GM12878 (cell line): Measurements from ENCODE around the gene RAB32. TPM values are rescaled to one million over a fixed set of nuclear protein-coding genes. Genes with fewer than 3 reads are reported as not detected.

Experiments
- ASH2L ChIP-seq: fragments of 300-600, 200-600 bp; sonication (generic); IDR thresholded peaks from 2 replicates; pipeline ENCODE4 v1.6.1; 2017; ENCODE audit warnings: low read depth, mild to moderate bottlenecking, borderline replicate concordance
- CBFB ChIP-seq: IDR thresholded peaks from 2 replicates; pipeline ENCODE4 v1.6.1; 2016; ENCODE audit warnings: antibody characterized with exemption, low read depth
- CHD4 ChIP-seq: fragments of 200-600 bp; sonication (generic); IDR thresholded peaks from 2 replicates; pipeline ENCODE4 v1.6.1; 2016; ENCODE audit warnings: mild to moderate bottlenecking
- CTCF ChIP-seq, 3 experiments: IDR thresholded peaks in 2 of 3; conservative IDR thresholded peaks in 1 of 3; 2 replicates each; pipeline ENCODE4 v1.5.1; 2011; ENCODE audit warnings: low read depth in 3 of 3, low read length in 3 of 3, mild to moderate bottlenecking in 3 of 3, control low read depth in 2 of 3, moderate library complexity in 2 of 3, inconsistent platforms in 1 of 3, mixed read lengths in 1 of 3; ENCODE audit not compliant: control insufficient read depth in 2 of 3, insufficient read depth in 1 of 3; ENCODE audit errors: extremely low read depth in 1 of 3
- HDAC6 ChIP-seq: fragments of 200-600 bp; sonication (generic); IDR thresholded peaks from one replicate; pipeline ENCODE4 v1.8.0; 2017; ENCODE audit warnings: antibody characterized with exemption; ENCODE audit not compliant: unreplicated experiment
- IRF3 ChIP-seq: fragments of 450-650 bp; IDR thresholded peaks from 2 replicates; pipeline ENCODE4 v1.6.1; 2014; ENCODE audit warnings: mild to moderate bottlenecking
- SMAD1 ChIP-seq: fragments of 450-650 bp; IDR thresholded peaks from 2 replicates; pipeline ENCODE4 v1.6.1; 2018; ENCODE audit warnings: mild to moderate bottlenecking, low read depth; ENCODE audit not compliant: partially characterized antibody
- SPI1 ChIP-seq: IDR thresholded peaks from 2 replicates; pipeline ENCODE4 v1.6.1; 2011; ENCODE audit warnings: low read depth, mild to moderate bottlenecking, low read length, moderate library complexity, borderline replicate concordance; ENCODE audit not compliant: insufficient read depth
- ZBTB11 ChIP-seq: fragments of 450-650 bp; formaldehyde crosslinking; IDR thresholded peaks from 2 replicates; pipeline ENCODE4 v1.5.0; 2022; ENCODE audit warnings: mild to moderate bottlenecking, missing genetic modification characterization
- ZBTB40 ChIP-seq: fragments of 450-650 bp; IDR thresholded peaks from 2 replicates; pipeline ENCODE4 v1.6.1; 2016; ENCODE audit warnings: mild to moderate bottlenecking, moderate library complexity, borderline replicate concordance
- polyA plus RNA-seq, 11 experiments: library from polyadenylated mRNA; depleted of rRNA in 4 of 11; unstranded in 6 of 11; stranded (reverse) in 5 of 11; fragments of >200 nt; fragmentation: Nextera tagmentation in 4 of 11; fragmentation: Illumina TruSeq in 1 of 11; extraction: Ambion mirVana in 4 of 11; extraction: Trizol in 1 of 11; gene quantifications; 1 replicate in 1 of 11; 2 replicates in 10 of 11; pipeline versions ENCODE4 v1.2.1 to v1.2.3, GENCODE V29; 2011 to 2016; ENCODE audit warnings: inconsistent platforms in 2 of 11, missing spikeins in 2 of 11, low read depth in 1 of 11
- total RNA-seq, 4 experiments: library from RNA; depleted of rRNA in 3 of 4; stranded (reverse); fragments of >200 nt in 3 of 4; fragmentation: Illumina TruSeq in 1 of 4; extraction: Trizol in 1 of 4; gene quantifications; 2 replicates each; pipeline versions ENCODE4 v1.2.1 to v1.2.3, GENCODE V29; 2013 to 2021

RAB32 gene
- total and polyA plus RNA-seq, 10 of the 15 experiments (the other 5 are each of a cell fraction or from before 2014, with no cell fraction given): 0.50 TPM; not detected in 9

- TF ChIP-seq CTCF (IDR thresholded peaks at IDR 0.05 in 2 of 3, conservative IDR thresholded peaks at IDR 0.05 in 1 of 3; ENCODE audit: control insufficient read depth in 2 of 3, extremely low read depth in 1 of 3, insufficient read depth in 1 of 3, low read depth in 3 of 3, low read length in 3 of 3) (peak; percentile 6 to 21 (median 20); a peak in 2 of 6 replicates), ZBTB11 (CRISPR knock-in tag) (no peak), HDAC6 (no peak), IRF3 (no peak), SPI1 (peak; percentile 30; the same call in 1 of the 2 replicates), SMAD1 (no peak), ZBTB40 (no peak), CHD4 (no peak), ASH2L (no peak), CBFB (no peak)
Measured at GRCh38 chr6:146543211-146543939, at the start of gene RAB32 (continued).
